ENCODE results near the gene ALK.

- no peak for TF ChIP-seq POLR2AphosphoS5 (IDR thresholded peaks at IDR 0.05; ENCODE audit: borderline replicate concordance, low read depth, low read length)
- no peak for TF ChIP-seq EZH2 (IDR thresholded peaks at IDR 0.05)
- no peak for TF ChIP-seq FOXP2 (optimal IDR thresholded peaks at IDR 0.05; ENCODE audit: control extremely low read depth, extremely low read length, insufficient read depth)
These were observed 30.2 kb upstream of the ALK start for GRCh38 chr2:29951576-29951975.
